HCT116 (cell line): ENCODE data around the gene SLK. TPM values are rescaled to one million over a fixed set of nuclear protein-coding genes. Genes with fewer than 3 reads are reported as not detected.

Experiments
- ATAC-seq: fragments of 200-7000 bp; cut with Tn5 transposase; 2 replicates; pipeline ENCODE4 v1.9.1; 2020; ENCODE audit warnings: mild to moderate bottlenecking, moderate library complexity
- BruUV-seq: library from RNA; stranded (reverse); fragments of 400-500 nt; replicated peaks from 2 replicates; lab custom pipeline; 2021; lab: Mats Ljungman, UMichigan
- CTCF ChIA-PET: fragments of 300-600 bp; sonication (Branson Sonifier 250); formaldehyde crosslinking; loops from one replicate; lab custom pipeline; 2021; ENCODE audit warnings: antibody characterized with exemption; lab: Charles Lee
- POLR2A ChIA-PET: fragments of 300-600, 350-600 bp; sonication (Branson Sonifier 250); formaldehyde crosslinking; loops from one replicate; lab custom pipeline; 2021; ENCODE audit warnings: antibody characterized with exemption; lab: Charles Lee
- RAD21 ChIA-PET, 2 experiments: fragments of 300-600 bp; sonication (Branson Sonifier 250); formaldehyde crosslinking; loops; one replicate each; lab custom pipeline; 2023; ENCODE audit warnings: low total read pairs in 2 of 2; ENCODE audit not compliant: uncharacterized antibody in 2 of 2, unreplicated experiment in 2 of 2, low non-redundant PET in 1 of 2; lab: Charles Lee
- DNase-seq: peaks from one replicate; pipeline ENCODE4 v3.0.0-alpha.2; 2010; ENCODE audit warnings: low read depth, low spot score
- H2AFZ ChIP-seq: fragments of 200-600 bp; shearing (Covaris generic), sonication (generic); 2 replicates; pipeline ENCODE4 v1.6.1; 2017; ENCODE audit warnings: low read depth, mixed run types, mixed read lengths, antibody characterized with exemption, low read length; ENCODE audit not compliant: poor library complexity, severe bottlenecking
- H3K27ac ChIP-seq: 2 replicates; pipeline ENCODE4 v1.5.1; 2012; ENCODE audit warnings: low read depth, low read length
- H3K27me3 ChIP-seq: fragments of 200-600 bp; sonication (generic); 2 replicates; pipeline ENCODE4 v1.6.1; 2016; ENCODE audit warnings: mixed run types, low read length, mixed read lengths; ENCODE audit not compliant: insufficient read depth
- H3K36me3 ChIP-seq, 2 experiments: fragments of 200-500 bp in 1 of 2; fragments of 200-600 bp in 1 of 2; sonication (Bioruptor generic) in 1 of 2; sonication (generic) in 1 of 2; 2 replicates each; pipeline versions ENCODE4 v1.5.1 to v1.6.1; 2014 to 2016; ENCODE audit warnings: low read length in 2 of 2, inconsistent platforms in 1 of 2, mixed read lengths in 1 of 2, mixed run types in 1 of 2; ENCODE audit not compliant: insufficient read depth in 2 of 2, control insufficient read depth in 1 of 2
- H3K4me1 ChIP-seq, 2 experiments: fragments of 200-600 bp in 1 of 2; sonication (generic) in 1 of 2; 2 replicates each; pipeline versions ENCODE4 v1.5.1 to v1.6.1; 2012 to 2017; ENCODE audit warnings: low read length in 2 of 2, inconsistent platforms in 1 of 2, mild to moderate bottlenecking in 1 of 2, mixed read lengths in 1 of 2, mixed run types in 1 of 2, moderate library complexity in 1 of 2; ENCODE audit not compliant: insufficient read depth in 2 of 2, control insufficient read depth in 1 of 2
- H3K4me2 ChIP-seq: fragments of 200-600 bp; sonication (generic); 2 replicates; pipeline ENCODE4 v1.6.1; 2017; ENCODE audit warnings: mixed run types, low read length, mixed read lengths
- H3K4me3 ChIP-seq, 2 experiments: fragments of 200-600 bp in 1 of 2; sonication (generic) in 1 of 2; replicated peaks in 1 of 2; 2 replicates each; pipeline ENCODE4 v1.5.1; 2011 to 2016; ENCODE audit warnings: low read length in 2 of 2, control low read depth in 1 of 2, low read depth in 1 of 2, mild to moderate bottlenecking in 1 of 2, mixed read lengths in 1 of 2, mixed run types in 1 of 2
- H3K79me2 ChIP-seq: fragments of 200-600 bp; sonication (generic); 2 replicates; pipeline ENCODE4 v1.6.1; 2017; ENCODE audit warnings: mild to moderate bottlenecking, mixed run types, low read length, moderate library complexity, mixed read lengths; ENCODE audit not compliant: insufficient read depth
- H3K9ac ChIP-seq: fragments of 200-600 bp; sonication (generic); 2 replicates; pipeline ENCODE4 v1.6.1; 2016; ENCODE audit warnings: low read length, mixed read lengths
- H3K9me2 ChIP-seq: fragments of 200-600 bp; sonication (generic), shearing (Covaris generic); 2 replicates; pipeline ENCODE4 v1.6.1; 2017; ENCODE audit warnings: mixed run types, mild to moderate bottlenecking, moderate library complexity; ENCODE audit not compliant: insufficient read depth
- H3K9me3 ChIP-seq, 2 experiments: fragments of 200-500 bp in 1 of 2; fragments of 200-600 bp in 1 of 2; sonication (Bioruptor generic) in 1 of 2; sonication (generic) in 1 of 2; 2 replicates each; pipeline ENCODE4 v1.6.1; 2014 to 2017; ENCODE audit warnings: low read length in 2 of 2, mixed read lengths in 2 of 2, inconsistent platforms in 1 of 2, low read depth in 1 of 2, mild to moderate bottlenecking in 1 of 2, mixed run types in 1 of 2, moderate library complexity in 1 of 2; ENCODE audit not compliant: control insufficient read depth in 1 of 2, insufficient read depth in 1 of 2
- H4K20me1 ChIP-seq: fragments of 200-600 bp; sonication (generic), shearing (Covaris generic); 2 replicates; pipeline ENCODE4 v1.6.1; 2017; ENCODE audit warnings: mixed run types, mild to moderate bottlenecking, moderate library complexity; ENCODE audit not compliant: insufficient read depth
- ATF3 ChIP-seq: IDR thresholded peaks from 2 replicates; pipeline ENCODE4 v1.6.1; 2012
- CEBPB ChIP-seq: IDR thresholded peaks from 2 replicates; pipeline ENCODE4 v1.6.1; 2012; ENCODE audit warnings: low read depth
- EZH2 ChIP-seq: fragments of 200-600 bp; sonication (generic); IDR thresholded peaks from 2 replicates; pipeline ENCODE4 v1.6.1; 2017; ENCODE audit warnings: antibody characterized with exemption, mixed run types
- EZH2phosphoT487 ChIP-seq: fragments of 200-600 bp; IDR thresholded peaks from 2 replicates; pipeline ENCODE4 v1.6.1; 2018; ENCODE audit warnings: antibody characterized with exemption, borderline replicate concordance
- MAX ChIP-seq: IDR thresholded peaks from 2 replicates; pipeline ENCODE4 v1.6.1; 2012
- POLR2A ChIP-seq: IDR thresholded peaks from 2 replicates; pipeline ENCODE4 v1.7.0; 2011; ENCODE audit warnings: borderline replicate concordance; ENCODE audit not compliant: insufficient read depth, insufficient read length; ENCODE audit errors: extremely low read depth
- POLR2AphosphoS5 ChIP-seq: IDR thresholded peaks from 2 replicates; pipeline ENCODE4 v1.6.1; 2011; ENCODE audit warnings: mild to moderate bottlenecking, low read depth, low read length, moderate library complexity
- RAD21 ChIP-seq: IDR thresholded peaks from 2 replicates; pipeline ENCODE4 v1.6.1; 2012; ENCODE audit warnings: low read depth, mild to moderate bottlenecking
- TCF7L2 ChIP-seq: IDR thresholded peaks from 2 replicates; pipeline ENCODE4 v1.7.0; 2011; ENCODE audit warnings: borderline replicate concordance, inconsistent platforms; ENCODE audit not compliant: insufficient read depth, insufficient read length; ENCODE audit errors: extremely low read depth
- ZBTB33 ChIP-seq: IDR thresholded peaks from 2 replicates; pipeline ENCODE4 v1.6.1; 2011; ENCODE audit warnings: mild to moderate bottlenecking, low read length, moderate library complexity; ENCODE audit not compliant: insufficient replicate concordance; ENCODE audit errors: extremely low read depth
- ZFX ChIP-seq: fragments of 450-650 bp; IDR thresholded peaks from 2 replicates; pipeline ENCODE4 v1.6.1; 2017
- intact Hi-C: fragments of 100-400 bp; cut with micrococcal nuclease; formaldehyde crosslinking; loops from 2 replicates; pipeline ENCODE4 v1.10.0; 2022
- total RNA-seq: library from RNA; stranded (reverse); gene quantifications from one replicate; pipeline ENCODE4 v1.2.1, GENCODE V29; 2021; ENCODE audit not compliant: unreplicated experiment
- TF ChIP-seq, protein P1 (sequence below): IDR thresholded peaks from 2 replicates; pipeline ENCODE4 v1.6.1; 2012; ENCODE audit warnings: low read depth

SLK gene
- total RNA-seq, 1 experiment from 2014 or later = 44.2 TPM

DNA sequence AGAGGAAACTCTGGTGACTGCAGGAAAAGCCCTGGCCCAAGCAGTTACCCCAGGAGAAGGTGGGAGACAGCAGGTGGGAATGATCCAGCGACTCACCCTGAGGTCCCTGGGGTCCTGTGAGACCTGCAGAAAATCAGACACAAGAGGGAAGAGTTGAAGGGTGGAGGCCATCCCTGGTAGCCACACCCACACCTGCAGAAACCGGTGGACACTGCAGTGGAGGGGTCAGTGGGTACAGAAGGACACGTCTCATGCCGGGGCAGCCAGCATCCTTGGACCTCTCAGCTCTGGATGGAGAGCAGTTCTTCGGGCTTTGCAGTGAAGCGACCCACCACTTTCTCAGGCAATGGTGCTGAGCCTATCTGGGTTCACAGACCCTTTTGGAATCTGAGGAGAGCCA lies 79.7 kb downstream of the SLK start:
- no TSS peak for BruUV-seq
- TF ChIP-seq RAD21 = no peak
- no peak for TF ChIP-seq ATF3
- TF ChIP-seq, protein P1, sequence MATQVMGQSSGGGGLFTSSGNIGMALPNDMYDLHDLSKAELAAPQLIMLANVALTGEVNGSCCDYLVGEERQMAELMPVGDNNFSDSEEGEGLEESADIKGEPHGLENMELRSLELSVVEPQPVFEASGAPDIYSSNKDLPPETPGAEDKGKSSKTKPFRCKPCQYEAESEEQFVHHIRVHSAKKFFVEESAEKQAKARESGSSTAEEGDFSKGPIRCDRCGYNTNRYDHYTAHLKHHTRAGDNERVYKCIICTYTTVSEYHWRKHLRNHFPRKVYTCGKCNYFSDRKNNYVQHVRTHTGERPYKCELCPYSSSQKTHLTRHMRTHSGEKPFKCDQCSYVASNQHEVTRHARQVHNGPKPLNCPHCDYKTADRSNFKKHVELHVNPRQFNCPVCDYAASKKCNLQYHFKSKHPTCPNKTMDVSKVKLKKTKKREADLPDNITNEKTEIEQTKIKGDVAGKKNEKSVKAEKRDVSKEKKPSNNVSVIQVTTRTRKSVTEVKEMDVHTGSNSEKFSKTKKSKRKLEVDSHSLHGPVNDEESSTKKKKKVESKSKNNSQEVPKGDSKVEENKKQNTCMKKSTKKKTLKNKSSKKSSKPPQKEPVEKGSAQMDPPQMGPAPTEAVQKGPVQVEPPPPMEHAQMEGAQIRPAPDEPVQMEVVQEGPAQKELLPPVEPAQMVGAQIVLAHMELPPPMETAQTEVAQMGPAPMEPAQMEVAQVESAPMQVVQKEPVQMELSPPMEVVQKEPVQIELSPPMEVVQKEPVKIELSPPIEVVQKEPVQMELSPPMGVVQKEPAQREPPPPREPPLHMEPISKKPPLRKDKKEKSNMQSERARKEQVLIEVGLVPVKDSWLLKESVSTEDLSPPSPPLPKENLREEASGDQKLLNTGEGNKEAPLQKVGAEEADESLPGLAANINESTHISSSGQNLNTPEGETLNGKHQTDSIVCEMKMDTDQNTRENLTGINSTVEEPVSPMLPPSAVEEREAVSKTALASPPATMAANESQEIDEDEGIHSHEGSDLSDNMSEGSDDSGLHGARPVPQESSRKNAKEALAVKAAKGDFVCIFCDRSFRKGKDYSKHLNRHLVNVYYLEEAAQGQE = no peak
- no peak for TF ChIP-seq ZBTB33
- no peak for TF ChIP-seq EZH2
- TF ChIP-seq MAX = no peak
- no peak for TF ChIP-seq ZFX
- TF ChIP-seq POLR2A = no peak
- no peak for TF ChIP-seq TCF7L2
- no peak for TF ChIP-seq EZH2phosphoT487
- no peak for TF ChIP-seq CEBPB
- TF ChIP-seq POLR2AphosphoS5 = no peak
- Histone ChIP-seq H3K4me1 (peaks cover 15 to 39% of the 10 kb centered on the region in 2 experiments), H3K9me3 (no peaks in the 10 kb centered on the region), H2AFZ (no peak overlapping the region), H3K79me2 (no peaks in the 10 kb centered on the region), H4K20me1 (no peaks in the 10 kb centered on the region), H3K27ac (no peak overlapping the region), H3K36me3 (no peaks in the 10 kb centered on the region), H3K27me3 (no peaks in the 10 kb centered on the region), H3K4me2 (no peak overlapping the region), H3K4me3 (no peak overlapping the region), H3K9me2 (no peaks in the 10 kb centered on the region), H3K9ac (no peak overlapping the region)
- RAD21 ChIA-PET = interaction anchor here in 1 of 2 experiments (2.0 kb wide), 1 partner anchor 228 kb away, joined by 4 read pairs; no protein-coding TSS in a partner anchor
- POLR2A ChIA-PET = interaction anchor here (2.4 kb wide), 1 partner anchor 228 kb away, joined by 10 read pairs; no protein-coding TSS in a partner anchor
- ATAC-seq (no peak), DNase-seq (no peak)
- intact Hi-C loops = no loop called here
- CTCF ChIA-PET = interaction anchor here (1.1 to 3.2 kb wide), 3 partner anchors 159 to 227 kb away, joined by 3 to 35 read pairs (median 9); no protein-coding TSS in a partner anchor
